NB4 (cell line): Measurements from ENCODE around the gene KPNA4.
"Not testable (repeated sequence)": the region's sequence is repeated elsewhere in the genome, so short reads cannot be mapped to it uniquely, and the experiment has no call there.

Experiments used
- DNase-seq: peaks from one replicate; pipeline ENCODE4 v3.0.0; 2010; ENCODE audit warnings: low read depth
- H3K4me3 ChIP-seq: one replicate; pipeline ENCODE4 v1.5.1; 2011; ENCODE audit warnings: mild to moderate bottlenecking, low read depth, low read length, moderate library complexity
- MAX ChIP-seq: IDR thresholded peaks from 2 replicates; pipeline ENCODE4 v1.6.1; 2011; ENCODE audit warnings: low read depth, low read length
- MYC ChIP-seq: IDR thresholded peaks from 2 replicates; pipeline ENCODE4 v1.6.1; 2011; ENCODE audit warnings: low read depth, low read length
- POLR2A ChIP-seq: IDR thresholded peaks from 2 replicates; pipeline ENCODE4 v1.6.1; 2011; ENCODE audit warnings: mild to moderate bottlenecking; ENCODE audit not compliant: insufficient read length; ENCODE audit errors: extremely low read depth
- TF ChIP-seq, protein P1 (sequence below): IDR thresholded peaks from one replicate; pipeline ENCODE4 v1.5.1; 2012; ENCODE audit warnings: low read depth, low read length

KPNA4 gene

GRCh38 chr3:160607826-160608225 lies 42.5 kb upstream of the KPNA4 start:
- no peak overlapping the region for H3K4me3 ChIP-seq
- TF ChIP-seq POLR2A (no peak), MAX (no peak), MYC (no peak)
- TF ChIP-seq, protein P1, sequence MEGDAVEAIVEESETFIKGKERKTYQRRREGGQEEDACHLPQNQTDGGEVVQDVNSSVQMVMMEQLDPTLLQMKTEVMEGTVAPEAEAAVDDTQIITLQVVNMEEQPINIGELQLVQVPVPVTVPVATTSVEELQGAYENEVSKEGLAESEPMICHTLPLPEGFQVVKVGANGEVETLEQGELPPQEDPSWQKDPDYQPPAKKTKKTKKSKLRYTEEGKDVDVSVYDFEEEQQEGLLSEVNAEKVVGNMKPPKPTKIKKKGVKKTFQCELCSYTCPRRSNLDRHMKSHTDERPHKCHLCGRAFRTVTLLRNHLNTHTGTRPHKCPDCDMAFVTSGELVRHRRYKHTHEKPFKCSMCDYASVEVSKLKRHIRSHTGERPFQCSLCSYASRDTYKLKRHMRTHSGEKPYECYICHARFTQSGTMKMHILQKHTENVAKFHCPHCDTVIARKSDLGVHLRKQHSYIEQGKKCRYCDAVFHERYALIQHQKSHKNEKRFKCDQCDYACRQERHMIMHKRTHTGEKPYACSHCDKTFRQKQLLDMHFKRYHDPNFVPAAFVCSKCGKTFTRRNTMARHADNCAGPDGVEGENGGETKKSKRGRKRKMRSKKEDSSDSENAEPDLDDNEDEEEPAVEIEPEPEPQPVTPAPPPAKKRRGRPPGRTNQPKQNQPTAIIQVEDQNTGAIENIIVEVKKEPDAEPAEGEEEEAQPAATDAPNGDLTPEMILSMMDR = no peak
- DNase-seq = no peak

- no peak overlapping the region for H3K4me3 ChIP-seq
- DNase-seq = no peak
- no peak for TF ChIP-seq MYC
These were observed 39.9 kb upstream of the KPNA4 start for GRCh38 chr3:160605315-160605714.

GRCh38 chr3:160603845-160604244 lies 38.5 kb upstream of the KPNA4 start:
- not testable (repeated sequence) for H3K4me3 ChIP-seq, DNase-seq

- no peak for DNase-seq
- no peak overlapping the region for H3K4me3 ChIP-seq
- TF ChIP-seq MYC (no peak), POLR2A (no peak), MAX (no peak)
- TF ChIP-seq, protein P1 = no peak
These were observed 36.9 kb upstream of the KPNA4 start for GRCh38 chr3:160602259-160602658.

- DNase-seq = no peak
- TF ChIP-seq POLR2A = no peak
- TF ChIP-seq MAX = no peak
- TF ChIP-seq, protein P1 = no peak
- TF ChIP-seq MYC = no peak
- no peak overlapping the region for H3K4me3 ChIP-seq
These were observed 35.9 kb upstream of the KPNA4 start for GRCh38 chr3:160601288-160601687.

DNA sequence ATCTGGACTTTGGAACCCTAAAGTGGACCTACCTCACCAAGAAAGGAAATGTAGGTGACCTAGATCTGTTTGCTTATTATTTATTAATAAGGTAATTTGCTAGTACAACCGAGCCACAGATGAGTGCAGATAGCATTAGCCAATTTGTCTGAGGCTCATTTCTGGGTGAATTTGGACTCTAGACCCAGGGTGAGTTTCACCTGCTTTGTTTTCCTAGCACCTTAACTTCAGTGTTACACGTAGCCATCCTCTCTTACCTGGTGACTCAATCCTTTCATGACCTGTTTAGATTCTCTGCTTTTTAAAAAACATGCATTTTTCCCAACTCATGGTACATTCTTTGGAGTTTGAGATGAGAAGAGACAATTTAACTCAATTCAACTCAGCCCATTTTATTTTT lies 33.5 kb upstream of the KPNA4 start:
- no peak for TF ChIP-seq POLR2A
- no peak for TF ChIP-seq MAX
- TF ChIP-seq, protein P1 = no peak
- TF ChIP-seq MYC = no peak
- no peak overlapping the region for H3K4me3 ChIP-seq
- DNase-seq = no peak

- TF ChIP-seq, protein P1 = no peak
- no peak for TF ChIP-seq MYC
- TF ChIP-seq MAX = no peak
- TF ChIP-seq POLR2A = no peak
- DNase-seq = no peak
These were observed 22.7 kb upstream of the KPNA4 start for GRCh38 chr3:160588023-160588422.

More at GRCh38 chr3:160588023-160588422, 22.7 kb upstream of the KPNA4 start:
- H3K4me3 ChIP-seq = no peak overlapping the region
